Tibial artery (tissue), 4 donors: ENCODE measurements around the gene CASD1.

Experiments
- DNase-seq, 2 donors: peaks; one replicate each; pipeline ENCODE4 v3.0.0-alpha.2; 2019
- H3K27ac ChIP-seq, 2 donors: fragments of 200-600 bp; sonication (generic) in 1 of 2; 1 replicate in 1 of 2; 2 replicates in 1 of 2; pipeline ENCODE4 v1.5.1; 2018 to 2019; ENCODE audit warnings: mild to moderate bottlenecking in 1 of 2
- H3K27me3 ChIP-seq, 2 donors: fragments of 200-600 bp; sonication (generic) in 1 of 2; one replicate each; pipeline versions ENCODE4 v1.5.1 to v1.6.0; 2016 to 2019
- H3K36me3 ChIP-seq, 3 donors: fragments of 200-600 bp; sonication (generic) in 2 of 3; one replicate each; pipeline ENCODE4 v1.5.1; 2016 to 2019; ENCODE audit warnings: mild to moderate bottlenecking in 2 of 3
- H3K4me1 ChIP-seq, 4 donors: fragments of 200-600 bp; sonication (generic) in 2 of 4; 1 replicate in 3 of 4; 2 replicates in 1 of 4; pipeline ENCODE4 v1.5.1; 2016 to 2019
- H3K4me3 ChIP-seq, 2 donors: fragments of 200-600 bp; sonication (generic) in 1 of 2; 1 replicate in 1 of 2; 2 replicates in 1 of 2; pipeline ENCODE4 v1.5.1; 2018 to 2019; ENCODE audit warnings: mild to moderate bottlenecking in 2 of 2
- H3K9me3 ChIP-seq, 3 donors: fragments of 200-600 bp; sonication (generic) in 1 of 3; one replicate each; pipeline ENCODE4 v1.5.1; 2016 to 2019
- intact Hi-C: fragments of 100-400 bp; cut with DNase I; formaldehyde crosslinking; loops from one replicate; pipeline ENCODE4 v1.15.0; 2023; ENCODE audit warnings: low total_unique reads
- TF ChIP-seq, protein P1 (sequence below), 2 experiments: fragments of 200-600 bp in 1 of 2; fragments of 450-650 bp in 1 of 2; IDR thresholded peaks; one replicate each; pipeline ENCODE4 v1.5.1; 2017 to 2019; ENCODE audit warnings: antibody characterized with exemption in 2 of 2, mild to moderate bottlenecking in 1 of 2, moderate library complexity in 1 of 2

Gene CASD1

GRCh38 chr7:94580601-94581000 is 71.0 kb downstream of the CASD1 start:
- no peaks in the 10 kb centered on the region for H3K27me3 ChIP-seq
- peaks cover 0 to 11% (median 8%) of the 10 kb centered on the region in 3 donors for H3K9me3 ChIP-seq
- H3K36me3 ChIP-seq = peaks cover 0 to 14% (median 13%) of the 10 kb centered on the region in 3 donors
- H3K4me3 ChIP-seq = no peak overlapping the region
- DNase-seq = no peak
- intact Hi-C loops = no loop called here
- H3K4me1 ChIP-seq = no peaks in the 10 kb centered on the region
- no peak overlapping the region for H3K27ac ChIP-seq
- TF ChIP-seq, protein P1, sequence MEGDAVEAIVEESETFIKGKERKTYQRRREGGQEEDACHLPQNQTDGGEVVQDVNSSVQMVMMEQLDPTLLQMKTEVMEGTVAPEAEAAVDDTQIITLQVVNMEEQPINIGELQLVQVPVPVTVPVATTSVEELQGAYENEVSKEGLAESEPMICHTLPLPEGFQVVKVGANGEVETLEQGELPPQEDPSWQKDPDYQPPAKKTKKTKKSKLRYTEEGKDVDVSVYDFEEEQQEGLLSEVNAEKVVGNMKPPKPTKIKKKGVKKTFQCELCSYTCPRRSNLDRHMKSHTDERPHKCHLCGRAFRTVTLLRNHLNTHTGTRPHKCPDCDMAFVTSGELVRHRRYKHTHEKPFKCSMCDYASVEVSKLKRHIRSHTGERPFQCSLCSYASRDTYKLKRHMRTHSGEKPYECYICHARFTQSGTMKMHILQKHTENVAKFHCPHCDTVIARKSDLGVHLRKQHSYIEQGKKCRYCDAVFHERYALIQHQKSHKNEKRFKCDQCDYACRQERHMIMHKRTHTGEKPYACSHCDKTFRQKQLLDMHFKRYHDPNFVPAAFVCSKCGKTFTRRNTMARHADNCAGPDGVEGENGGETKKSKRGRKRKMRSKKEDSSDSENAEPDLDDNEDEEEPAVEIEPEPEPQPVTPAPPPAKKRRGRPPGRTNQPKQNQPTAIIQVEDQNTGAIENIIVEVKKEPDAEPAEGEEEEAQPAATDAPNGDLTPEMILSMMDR (IDR thresholded peaks at IDR 0.05) = no peak

GRCh38 chr7:94584113-94584512 is 74.5 kb downstream of the CASD1 start:
- Histone ChIP-seq H3K27me3 (no peaks in the 10 kb centered on the region), H3K36me3 (peaks cover 0 to 4% (median under 1%) of the 10 kb centered on the region in 3 donors), H3K4me3 (no peak overlapping the region), H3K9me3 (no peaks in the 10 kb centered on the region), H3K27ac (no peak overlapping the region), H3K4me1 (no peaks in the 10 kb centered on the region)
- TF ChIP-seq, protein P1 (IDR thresholded peaks at IDR 0.05) = no peak
- intact Hi-C loops = no loop called here
- DNase-seq = no peak

- H3K9me3 ChIP-seq = no peaks in the 10 kb centered on the region
- no peak overlapping the region for H3K27ac ChIP-seq
- DNase-seq = no peak
- H3K36me3 ChIP-seq = peaks cover 0 to 10% (median 8%) of the 10 kb centered on the region in 3 donors
- no peak overlapping the region for H3K4me3 ChIP-seq
- intact Hi-C loops = no loop called here
- H3K27me3 ChIP-seq = no peaks in the 10 kb centered on the region
- H3K4me1 ChIP-seq = no peaks in the 10 kb centered on the region
- TF ChIP-seq, protein P1 (IDR thresholded peaks at IDR 0.05) = no peak
These were observed 78.5 kb downstream of the CASD1 start for GRCh38 chr7:94588075-94588474.

GRCh38 chr7:94590526-94591162 is 81.0 kb downstream of the CASD1 start:
- TF ChIP-seq, protein P1 (IDR thresholded peaks at IDR 0.05) = no peak
- H3K9me3 ChIP-seq = no peaks in the 10 kb centered on the region
- peaks cover 0 to 10% (median 8%) of the 10 kb centered on the region in 3 donors for H3K36me3 ChIP-seq
- no peak overlapping the region for H3K4me3 ChIP-seq
- no peak overlapping the region for H3K27ac ChIP-seq
- H3K27me3 ChIP-seq = no peaks in the 10 kb centered on the region
- H3K4me1 ChIP-seq = no peaks in the 10 kb centered on the region
- intact Hi-C loops = no loop called here
- DNase-seq = no peak

- H3K4me3 ChIP-seq = no peak overlapping the region
- H3K27ac ChIP-seq = no peak overlapping the region
- H3K9me3 ChIP-seq = no peaks in the 10 kb centered on the region
- intact Hi-C loops = no loop called here
- no peak for DNase-seq
- H3K36me3 ChIP-seq = peaks cover 0 to 10% (median 8%) of the 10 kb centered on the region in 3 donors
- no peaks in the 10 kb centered on the region for H3K27me3 ChIP-seq
- no peaks in the 10 kb centered on the region for H3K4me1 ChIP-seq
- TF ChIP-seq, protein P1 (IDR thresholded peaks at IDR 0.05) = no peak
These were observed 81.6 kb downstream of the CASD1 start for GRCh38 chr7:94591176-94591575.
